ENCODE measurements around the gene ARHGAP6. TPM values are rescaled to one million over a fixed set of nuclear protein-coding genes. Genes with fewer than 3 reads are reported as not detected.

ARHGAP6 gene
- total RNA-seq, 1 experiment from 2014 or later: 0.07 TPM

DNA sequence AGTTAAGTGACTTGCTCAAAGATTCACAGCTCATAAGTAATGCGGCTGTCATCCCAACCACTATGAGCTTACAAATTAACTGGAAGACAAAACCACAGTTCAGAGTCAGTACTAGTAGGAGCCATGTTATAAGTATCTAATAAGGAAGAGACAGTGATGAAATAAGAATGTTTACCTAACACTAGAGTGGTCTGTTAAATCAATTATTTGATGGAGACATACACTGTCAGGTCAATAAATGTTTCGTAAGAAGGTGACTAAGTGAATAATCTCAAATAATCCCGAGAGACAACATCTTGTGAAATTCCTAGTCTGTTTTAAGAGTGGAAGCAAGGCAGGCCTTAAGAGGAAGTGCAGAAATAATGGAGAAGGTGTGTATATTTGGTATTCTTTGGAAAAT, 398.3 kb downstream of the ARHGAP6 start:
- Histone ChIP-seq H2BK12ac (ENCODE audit: insufficient read length, low read depth, low read length) (no peak overlapping the region), H3K56ac (ENCODE audit: insufficient read length, low read depth, low read length) (no peak overlapping the region), H3K23ac (ENCODE audit: insufficient read length, low read depth, low read length) (no peak overlapping the region), H2BK15ac (ENCODE audit: low read depth, low read length) (no peak overlapping the region), H3K9ac (ENCODE audit: extremely low read depth, insufficient read length, low read length) (no peak overlapping the region), H3K23me2 (ENCODE audit: insufficient read length, low read depth, low read length, poor library complexity, severe bottlenecking) (no peaks in the 10 kb centered on the region), H3K27me3 (ENCODE audit: insufficient read depth, low read length) (no peaks in the 10 kb centered on the region), H4K20me1 (ENCODE audit: control insufficient read depth, insufficient read depth, insufficient read length) (no peaks in the 10 kb centered on the region), H3K79me1 (ENCODE audit: insufficient read depth, low read depth, low read length, poor library complexity, severe bottlenecking) (no peaks in the 10 kb centered on the region), H3K18ac (ENCODE audit: insufficient read length, low read depth, low read length) (no peak overlapping the region), H4K8ac (replicated peaks; ENCODE audit: insufficient read length, low read depth, low read length) (no peak overlapping the region), H3K4ac (ENCODE audit: low read depth, low read length) (no peak overlapping the region), H3K27ac (ENCODE audit: insufficient read length, low read depth, low read length) (no peak overlapping the region), H2AFZ (ENCODE audit: low read length) (no peak overlapping the region), H2BK120ac (ENCODE audit: low read depth, low read length, poor library complexity, severe bottlenecking) (no peak overlapping the region), H2BK5ac (ENCODE audit: insufficient read length, low read length) (no peak overlapping the region), H2AK5ac (ENCODE audit: insufficient read length, low read length) (no peak overlapping the region), H3K4me2 (ENCODE audit: insufficient read depth, insufficient read length, low read length) (no peak overlapping the region), H3K14ac (ENCODE audit: insufficient read depth, low read length) (no peak overlapping the region), H4K5ac (ENCODE audit: insufficient read length, low read depth, low read length) (no peak overlapping the region), H3K4me1 (ENCODE audit: insufficient read depth, low read length) (no peaks in the 10 kb centered on the region), H2BK20ac (ENCODE audit: low read depth, low read length, poor library complexity, severe bottlenecking) (no peak overlapping the region), H3K9me3 (ENCODE audit: control insufficient read depth, low read depth, low read length) (no peaks in the 10 kb centered on the region), H3K79me2 (ENCODE audit: insufficient read depth, low read length) (no peaks in the 10 kb centered on the region), H3T11ph (ENCODE audit: low read length) (no peak overlapping the region), H4K91ac (ENCODE audit: insufficient read length, low read depth, low read length) (no peak overlapping the region)
- Mint-ChIP-seq H3K4me3 (no peak overlapping the region), H3K27ac (no peak overlapping the region), H3K36me3 (ENCODE audit: insufficient read depth in 1 of 3, low read depth in 3 of 3) (no peaks in the 10 kb centered on the region; a peak in 1 of 7 replicates), H3K27me3 (ENCODE audit: low read depth) (no peaks in the 10 kb centered on the region; the same call in none of the 2 replicates), H3K9me3 (peaks cover 56 to 62% of the 10 kb centered on the region in 2 experiments), H3K4me1 (no peaks in the 10 kb centered on the region)
- no peak for DNase-seq
- WGBS (ENCODE audit: extremely low coverage, insufficient read length, low lambda C conversion rate): no CpG with 5 or more reads among the region's 3 CpGs
- TF ChIP-seq, protein P1, sequence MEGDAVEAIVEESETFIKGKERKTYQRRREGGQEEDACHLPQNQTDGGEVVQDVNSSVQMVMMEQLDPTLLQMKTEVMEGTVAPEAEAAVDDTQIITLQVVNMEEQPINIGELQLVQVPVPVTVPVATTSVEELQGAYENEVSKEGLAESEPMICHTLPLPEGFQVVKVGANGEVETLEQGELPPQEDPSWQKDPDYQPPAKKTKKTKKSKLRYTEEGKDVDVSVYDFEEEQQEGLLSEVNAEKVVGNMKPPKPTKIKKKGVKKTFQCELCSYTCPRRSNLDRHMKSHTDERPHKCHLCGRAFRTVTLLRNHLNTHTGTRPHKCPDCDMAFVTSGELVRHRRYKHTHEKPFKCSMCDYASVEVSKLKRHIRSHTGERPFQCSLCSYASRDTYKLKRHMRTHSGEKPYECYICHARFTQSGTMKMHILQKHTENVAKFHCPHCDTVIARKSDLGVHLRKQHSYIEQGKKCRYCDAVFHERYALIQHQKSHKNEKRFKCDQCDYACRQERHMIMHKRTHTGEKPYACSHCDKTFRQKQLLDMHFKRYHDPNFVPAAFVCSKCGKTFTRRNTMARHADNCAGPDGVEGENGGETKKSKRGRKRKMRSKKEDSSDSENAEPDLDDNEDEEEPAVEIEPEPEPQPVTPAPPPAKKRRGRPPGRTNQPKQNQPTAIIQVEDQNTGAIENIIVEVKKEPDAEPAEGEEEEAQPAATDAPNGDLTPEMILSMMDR (conservative IDR thresholded peaks at IDR 0.05): no peak

Data from H9 (cell line).